ENCODE results near the gene SLC6A4.

Gene SLC6A4
- total RNA-seq, result 0 to 0.06 reads per million in 2 experiments

- no peak for DNase-seq (ENCODE audit: low read depth)
These were observed at the start of gene SLC6A4 for GRCh38 chr17:30235386-30236296. SLC6A4 (minus strand) TSS chr17:30235697; CDS start chr17:30221958, 13,739 bp downstream.

- no peak for DNase-seq (ENCODE audit: low read depth)
These were observed 43.7 kb upstream of the SLC6A4 start for GRCh38 chr17:30279156-30279555.

GRCh38 chr17:30278032-30278431, 42.5 kb upstream of the SLC6A4 start:
- no peak for DNase-seq (ENCODE audit: low read depth)

GRCh38 chr17:30275911-30276310, 40.4 kb upstream of the SLC6A4 start:
- DNase-seq (ENCODE audit: low read depth), result no peak

- no peak for DNase-seq (ENCODE audit: low read depth)
These were observed 39.4 kb upstream of the SLC6A4 start for GRCh38 chr17:30274887-30275286.

GRCh38 chr17:30273373-30273772, 37.9 kb upstream of the SLC6A4 start:
- DNase-seq (ENCODE audit: low read depth), result no peak

GRCh38 chr17:30271102-30271501, 35.6 kb upstream of the SLC6A4 start:
- DNase-seq (ENCODE audit: low read depth), result no peak

- no peak for DNase-seq (ENCODE audit: low read depth)
These were observed 32.1 kb upstream of the SLC6A4 start for GRCh38 chr17:30267625-30268024.

- no peak for DNase-seq (ENCODE audit: low read depth)
These were observed 28.2 kb upstream of the SLC6A4 start for GRCh38 chr17:30263552-30264333.

GRCh38 chr17:30256756-30257506, 21.4 kb upstream of the SLC6A4 start:
- no peak for DNase-seq (ENCODE audit: low read depth)

GRCh38 chr17:30254150-30254549, 18.7 kb upstream of the SLC6A4 start:
- no peak for DNase-seq (ENCODE audit: low read depth)

- no peak for DNase-seq (ENCODE audit: low read depth)
These were observed 17.8 kb upstream of the SLC6A4 start for GRCh38 chr17:30253312-30253711.

- DNase-seq (ENCODE audit: low read depth), result no peak
These were observed 16.4 kb upstream of the SLC6A4 start for GRCh38 chr17:30251931-30252330.

- no peak for DNase-seq (ENCODE audit: low read depth)
These were observed 14.0 kb upstream of the SLC6A4 start for GRCh38 chr17:30249460-30249859.

- no peak for DNase-seq (ENCODE audit: low read depth)
These were observed 13.3 kb upstream of the SLC6A4 start for GRCh38 chr17:30248786-30249185.

- no peak for DNase-seq (ENCODE audit: low read depth)
These were observed 11.0 kb upstream of the SLC6A4 start for GRCh38 chr17:30246460-30246859.

GRCh38 chr17:30244853-30245385, 9.4 kb upstream of the SLC6A4 start:
- DNase-seq (ENCODE audit: low read depth), result no peak

- DNase-seq (ENCODE audit: low read depth), result no peak
These were observed 8.1 kb upstream of the SLC6A4 start for GRCh38 chr17:30243568-30243967.

GRCh38 chr17:30243002-30243401, 7.5 kb upstream of the SLC6A4 start:
- no peak for DNase-seq (ENCODE audit: low read depth)

GRCh38 chr17:30241051-30241450, 5.6 kb upstream of the SLC6A4 start:
- DNase-seq (ENCODE audit: low read depth), result no peak

- DNase-seq (ENCODE audit: low read depth), result no peak
These were observed 4.7 kb upstream of the SLC6A4 start for GRCh38 chr17:30240177-30240576.

GRCh38 chr17:30239089-30239462, 3.6 kb upstream of the SLC6A4 start:
- DNase-seq (ENCODE audit: low read depth), result no peak

All from T follicular helper cell (primary cell).